Liver (tissue), 9 donors: ENCODE measurements around the gene SAMD4A. TPM values are rescaled to one million over a fixed set of nuclear protein-coding genes. Genes with fewer than 3 reads are reported as not detected.

Experiments
- DNase-seq: peaks from one replicate; pipeline ENCODE4 v3.0.0-alpha.2; 2017; ENCODE audit warnings: low spot score
- H3K27ac ChIP-seq, 2 donors: one replicate each; pipeline ENCODE4 v1.7.0; 2013; ENCODE audit warnings: inconsistent platforms in 2 of 2, low read length in 2 of 2, control low read depth in 1 of 2, low read depth in 1 of 2, mild to moderate bottlenecking in 1 of 2
- H3K27me3 ChIP-seq, 4 donors: one replicate each; pipeline versions ENCODE4 v1.6.1 to v1.7.0; 2013; ENCODE audit warnings: low read length in 3 of 4, inconsistent platforms in 1 of 4, mild to moderate bottlenecking in 1 of 4, moderate library complexity in 1 of 4; ENCODE audit not compliant: control insufficient read depth in 4 of 4, insufficient read depth in 4 of 4
- H3K36me3 ChIP-seq, 4 donors: one replicate each; pipeline versions ENCODE4 v1.6.1 to v1.7.0; 2013; ENCODE audit warnings: low read length in 3 of 4, mild to moderate bottlenecking in 3 of 4, low read depth in 1 of 4, moderate library complexity in 1 of 4; ENCODE audit not compliant: control insufficient read depth in 4 of 4, insufficient read depth in 3 of 4
- H3K4me1 ChIP-seq, 4 donors: one replicate each; pipeline versions ENCODE4 v1.6.1 to v1.7.0; 2013; ENCODE audit warnings: low read length in 3 of 4, mild to moderate bottlenecking in 3 of 4, moderate library complexity in 1 of 4; ENCODE audit not compliant: control insufficient read depth in 4 of 4, insufficient read depth in 4 of 4
- H3K4me3 ChIP-seq, 3 donors: one replicate each; pipeline versions ENCODE4 v1.6.1 to v1.7.0; 2013; ENCODE audit warnings: low read length in 3 of 3, control low read depth in 1 of 3, low read depth in 1 of 3, mild to moderate bottlenecking in 1 of 3
- H3K9ac ChIP-seq, 2 donors: one replicate each; pipeline ENCODE4 v1.7.0; 2013; ENCODE audit warnings: low read length in 2 of 2, mild to moderate bottlenecking in 2 of 2, moderate library complexity in 2 of 2, control low read depth in 1 of 2, low read depth in 1 of 2
- H3K9me3 ChIP-seq, 4 donors: one replicate each; pipeline versions ENCODE4 v1.6.1 to v1.7.0; 2013; ENCODE audit warnings: low read length in 3 of 4; ENCODE audit not compliant: control insufficient read depth in 4 of 4
- ATF3 ChIP-seq: IDR thresholded peaks from 2 replicates; pipeline ENCODE4 v1.6.1; 2016; ENCODE audit warnings: antibody characterized with exemption
- EGR1 ChIP-seq, 2 donors: IDR thresholded peaks; 2 replicates each; pipeline ENCODE4 v1.6.1; 2016 to 2018; ENCODE audit warnings: antibody characterized with exemption in 2 of 2, low read depth in 2 of 2
- FOXA1 ChIP-seq: IDR thresholded peaks from 2 replicates; pipeline ENCODE4 v1.6.1; 2016; ENCODE audit warnings: antibody characterized with exemption
- FOXA2 ChIP-seq: IDR thresholded peaks from 2 replicates; pipeline ENCODE4 v1.6.1; 2016; ENCODE audit warnings: antibody characterized with exemption
- GABPA ChIP-seq, 2 donors: IDR thresholded peaks in 1 of 2; conservative IDR thresholded peaks in 1 of 2; 2 replicates each; pipeline ENCODE4 v1.6.1; 2016; ENCODE audit warnings: antibody characterized with exemption in 2 of 2, mild to moderate bottlenecking in 1 of 2, moderate library complexity in 1 of 2
- HNF4A ChIP-seq, 2 donors: conservative IDR thresholded peaks; 2 replicates each; pipeline ENCODE4 v1.6.1; 2016; ENCODE audit warnings: antibody characterized with exemption in 2 of 2, mild to moderate bottlenecking in 2 of 2
- HNF4G ChIP-seq: IDR thresholded peaks from 2 replicates; pipeline ENCODE4 v1.6.1; 2016; ENCODE audit warnings: antibody characterized with exemption
- JUND ChIP-seq, 2 donors: IDR thresholded peaks; 2 replicates each; pipeline ENCODE4 v1.6.1; 2016; ENCODE audit warnings: antibody characterized with exemption in 2 of 2
- MAX ChIP-seq: IDR thresholded peaks from 2 replicates; pipeline ENCODE4 v1.6.1; 2016; ENCODE audit warnings: antibody characterized with exemption
- NR2F2 ChIP-seq: IDR thresholded peaks from 2 replicates; pipeline ENCODE4 v1.6.1; 2016; ENCODE audit warnings: antibody characterized with exemption
- RAD21 ChIP-seq, 2 donors: IDR thresholded peaks; 2 replicates each; pipeline ENCODE4 v1.6.1; 2016; ENCODE audit warnings: antibody characterized with exemption in 2 of 2, mild to moderate bottlenecking in 2 of 2
- RXRA ChIP-seq, 2 donors: IDR thresholded peaks; 2 replicates each; pipeline ENCODE4 v1.6.1; 2017 to 2018; ENCODE audit warnings: antibody characterized with exemption in 2 of 2, mild to moderate bottlenecking in 1 of 2
- SP1 ChIP-seq: IDR thresholded peaks from 2 replicates; pipeline ENCODE4 v1.6.1; 2018; ENCODE audit warnings: antibody characterized with exemption, mild to moderate bottlenecking
- TAF1 ChIP-seq: conservative IDR thresholded peaks from 2 replicates; pipeline ENCODE4 v1.6.1; 2016; ENCODE audit warnings: antibody characterized with exemption, mild to moderate bottlenecking
- YY1 ChIP-seq: IDR thresholded peaks from 2 replicates; pipeline ENCODE4 v1.6.1; 2016; ENCODE audit warnings: antibody characterized with exemption, mild to moderate bottlenecking
- WGBS: extraction: QIAGEN DNeasy Blood & Tissue Kit; methylation state at CpG from one replicate; pipeline ENCODE4 v1.1.7; 2013; 5-methylcytosine and 5-hydroxymethylcytosine counted together
- polyA plus RNA-seq, 2 donors: library from polyadenylated mRNA; stranded (reverse) in 1 of 2; unstranded in 1 of 2; fragments of 200-250 nt in 1 of 2; fragments of >200 nt in 1 of 2; fragmentation: Nextera tagmentation in 1 of 2; extraction: Ambion mirVana in 1 of 2; gene quantifications; one replicate each; pipeline versions ENCODE4 v1.2.1 to v1.2.3, GENCODE V29; 2013 to 2015
- total RNA-seq, 2 donors: library from RNA; depleted of rRNA; stranded (reverse); fragments of >200 nt; gene quantifications; one replicate each; pipeline ENCODE4 v1.2.3, GENCODE V29; 2014
- TF ChIP-seq, protein P1 (sequence below): IDR thresholded peaks from 2 replicates; pipeline ENCODE4 v1.6.1; 2016; ENCODE audit warnings: antibody characterized with exemption, mild to moderate bottlenecking
- TF ChIP-seq, protein P2 (sequence below): fragments of 150-350 bp; IDR thresholded peaks from 2 replicates; pipeline ENCODE4 v1.5.1; 2017; ENCODE audit warnings: improper control_type of control experiment, low read depth, low read length; ENCODE audit not compliant: missing input control
- TF ChIP-seq, protein P3 (sequence below): IDR thresholded peaks from 2 replicates; pipeline ENCODE4 v1.6.1; 2016; ENCODE audit warnings: antibody characterized with exemption
- donor health status: healthy.
- donor health status: healthy.
- donor health status: healthy.
- donor health status: healthy.
- donor health status: healthy.

SAMD4A gene
- total and polyA plus RNA-seq, 4 donors, result 4.3 to 17.8 (median 8.1) TPM

- no peaks in the 10 kb centered on the region for H3K9me3 ChIP-seq
- peaks cover 4 to 53% (median 29%) of the 10 kb centered on the region in 4 donors for H3K4me1 ChIP-seq
- peaks cover 0 to 14% (median 7%) of the 10 kb centered on the region in 4 donors for H3K36me3 ChIP-seq
- no peak overlapping the region for H3K4me3 ChIP-seq
- no peaks in the 10 kb centered on the region for H3K27me3 ChIP-seq
- peak overlapping the region; percentile 95 to 97 for H3K27ac ChIP-seq
- TF ChIP-seq TAF1 (no peak), JUND (IDR thresholded peaks at IDR 0.05) (peak in 1 of 2 donors; percentile 37), HNF4G (peak; percentile 65), NR2F2 (no peak), SP1 (peak; percentile 58), HNF4A (conservative IDR thresholded peaks at IDR 0.05) (peak; percentile 78 to 85), RXRA (IDR thresholded peaks at IDR 0.05) (peak in 1 of 2 donors; percentile 49), MAX (peak; percentile 22)
- TF ChIP-seq, protein P1, sequence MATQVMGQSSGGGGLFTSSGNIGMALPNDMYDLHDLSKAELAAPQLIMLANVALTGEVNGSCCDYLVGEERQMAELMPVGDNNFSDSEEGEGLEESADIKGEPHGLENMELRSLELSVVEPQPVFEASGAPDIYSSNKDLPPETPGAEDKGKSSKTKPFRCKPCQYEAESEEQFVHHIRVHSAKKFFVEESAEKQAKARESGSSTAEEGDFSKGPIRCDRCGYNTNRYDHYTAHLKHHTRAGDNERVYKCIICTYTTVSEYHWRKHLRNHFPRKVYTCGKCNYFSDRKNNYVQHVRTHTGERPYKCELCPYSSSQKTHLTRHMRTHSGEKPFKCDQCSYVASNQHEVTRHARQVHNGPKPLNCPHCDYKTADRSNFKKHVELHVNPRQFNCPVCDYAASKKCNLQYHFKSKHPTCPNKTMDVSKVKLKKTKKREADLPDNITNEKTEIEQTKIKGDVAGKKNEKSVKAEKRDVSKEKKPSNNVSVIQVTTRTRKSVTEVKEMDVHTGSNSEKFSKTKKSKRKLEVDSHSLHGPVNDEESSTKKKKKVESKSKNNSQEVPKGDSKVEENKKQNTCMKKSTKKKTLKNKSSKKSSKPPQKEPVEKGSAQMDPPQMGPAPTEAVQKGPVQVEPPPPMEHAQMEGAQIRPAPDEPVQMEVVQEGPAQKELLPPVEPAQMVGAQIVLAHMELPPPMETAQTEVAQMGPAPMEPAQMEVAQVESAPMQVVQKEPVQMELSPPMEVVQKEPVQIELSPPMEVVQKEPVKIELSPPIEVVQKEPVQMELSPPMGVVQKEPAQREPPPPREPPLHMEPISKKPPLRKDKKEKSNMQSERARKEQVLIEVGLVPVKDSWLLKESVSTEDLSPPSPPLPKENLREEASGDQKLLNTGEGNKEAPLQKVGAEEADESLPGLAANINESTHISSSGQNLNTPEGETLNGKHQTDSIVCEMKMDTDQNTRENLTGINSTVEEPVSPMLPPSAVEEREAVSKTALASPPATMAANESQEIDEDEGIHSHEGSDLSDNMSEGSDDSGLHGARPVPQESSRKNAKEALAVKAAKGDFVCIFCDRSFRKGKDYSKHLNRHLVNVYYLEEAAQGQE, result peak; percentile 46
- peak overlapping the region; percentile 18 to 60 for H3K9ac ChIP-seq
- 41% methylated on average over 6 of the region's 6 CpGs for WGBS
- DNase-seq, result no peak
Observed at GRCh38 chr14:54784060-54784459, 217.1 kb downstream of the SAMD4A start.

GRCh38 chr14:54784657-54785056 is 217.7 kb downstream of the SAMD4A start:
- Histone ChIP-seq H3K27ac (peak overlapping the region; percentile 95 to 97), H3K9ac (peak overlapping the region; percentile 40 to 73), H3K27me3 (no peaks in the 10 kb centered on the region), H3K4me1 (peaks cover 4 to 50% (median 25%) of the 10 kb centered on the region in 4 donors), H3K36me3 (peaks cover 0 to 15% (median 10%) of the 10 kb centered on the region in 4 donors), H3K9me3 (no peaks in the 10 kb centered on the region), H3K4me3 (peak overlapping the region in 1 of 3 donors; percentile 16)
- peak; percentile 87 for TF ChIP-seq MAX
- TF ChIP-seq YY1, result peak; percentile 74
- TF ChIP-seq, protein P2, sequence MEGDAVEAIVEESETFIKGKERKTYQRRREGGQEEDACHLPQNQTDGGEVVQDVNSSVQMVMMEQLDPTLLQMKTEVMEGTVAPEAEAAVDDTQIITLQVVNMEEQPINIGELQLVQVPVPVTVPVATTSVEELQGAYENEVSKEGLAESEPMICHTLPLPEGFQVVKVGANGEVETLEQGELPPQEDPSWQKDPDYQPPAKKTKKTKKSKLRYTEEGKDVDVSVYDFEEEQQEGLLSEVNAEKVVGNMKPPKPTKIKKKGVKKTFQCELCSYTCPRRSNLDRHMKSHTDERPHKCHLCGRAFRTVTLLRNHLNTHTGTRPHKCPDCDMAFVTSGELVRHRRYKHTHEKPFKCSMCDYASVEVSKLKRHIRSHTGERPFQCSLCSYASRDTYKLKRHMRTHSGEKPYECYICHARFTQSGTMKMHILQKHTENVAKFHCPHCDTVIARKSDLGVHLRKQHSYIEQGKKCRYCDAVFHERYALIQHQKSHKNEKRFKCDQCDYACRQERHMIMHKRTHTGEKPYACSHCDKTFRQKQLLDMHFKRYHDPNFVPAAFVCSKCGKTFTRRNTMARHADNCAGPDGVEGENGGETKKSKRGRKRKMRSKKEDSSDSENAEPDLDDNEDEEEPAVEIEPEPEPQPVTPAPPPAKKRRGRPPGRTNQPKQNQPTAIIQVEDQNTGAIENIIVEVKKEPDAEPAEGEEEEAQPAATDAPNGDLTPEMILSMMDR, result no peak
- TF ChIP-seq FOXA2, result no peak
- TF ChIP-seq TAF1, result no peak
- TF ChIP-seq HNF4A (conservative IDR thresholded peaks at IDR 0.05), result peak; percentile 67 to 82
- TF ChIP-seq JUND (IDR thresholded peaks at IDR 0.05), result peak; percentile 83 to 91
- TF ChIP-seq GABPA (IDR thresholded peaks at IDR 0.05 in 1 of 2, conservative IDR thresholded peaks at IDR 0.05 in 1 of 2), result no peak
- TF ChIP-seq ATF3, result peak; percentile 52
- no peak for TF ChIP-seq EGR1 (IDR thresholded peaks at IDR 0.05; ENCODE audit: low read depth in 2 of 2)
- TF ChIP-seq SP1, result peak; percentile 44
- TF ChIP-seq RXRA (IDR thresholded peaks at IDR 0.05), result peak; percentile 61 to 84
- TF ChIP-seq, protein P3, sequence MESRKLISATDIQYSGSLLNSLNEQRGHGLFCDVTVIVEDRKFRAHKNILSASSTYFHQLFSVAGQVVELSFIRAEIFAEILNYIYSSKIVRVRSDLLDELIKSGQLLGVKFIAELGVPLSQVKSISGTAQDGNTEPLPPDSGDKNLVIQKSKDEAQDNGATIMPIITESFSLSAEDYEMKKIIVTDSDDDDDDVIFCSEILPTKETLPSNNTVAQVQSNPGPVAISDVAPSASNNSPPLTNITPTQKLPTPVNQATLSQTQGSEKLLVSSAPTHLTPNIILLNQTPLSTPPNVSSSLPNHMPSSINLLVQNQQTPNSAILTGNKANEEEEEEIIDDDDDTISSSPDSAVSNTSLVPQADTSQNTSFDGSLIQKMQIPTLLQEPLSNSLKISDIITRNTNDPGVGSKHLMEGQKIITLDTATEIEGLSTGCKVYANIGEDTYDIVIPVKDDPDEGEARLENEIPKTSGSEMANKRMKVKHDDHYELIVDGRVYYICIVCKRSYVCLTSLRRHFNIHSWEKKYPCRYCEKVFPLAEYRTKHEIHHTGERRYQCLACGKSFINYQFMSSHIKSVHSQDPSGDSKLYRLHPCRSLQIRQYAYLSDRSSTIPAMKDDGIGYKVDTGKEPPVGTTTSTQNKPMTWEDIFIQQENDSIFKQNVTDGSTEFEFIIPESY, result peak; percentile 62
- no peak for TF ChIP-seq FOXA1
- no peak for TF ChIP-seq HNF4G
- no peak for TF ChIP-seq NR2F2
- TF ChIP-seq, protein P1, result peak; percentile 16
- TF ChIP-seq RAD21 (IDR thresholded peaks at IDR 0.05), result peak in 1 of 2 donors; percentile 49
- WGBS, result 37% methylated on average over 4 of the region's 4 CpGs
- DNase-seq, result no peak
